PC-9 (cell line): ENCODE measurements around the gene UTS2R. TPM values are rescaled to one million over a fixed set of nuclear protein-coding genes. Genes with fewer than 3 reads are reported as not detected.

Experiments
- BruUV-seq: library from RNA; stranded (reverse); fragments of 400-500 nt; replicated peaks from 2 replicates; lab custom pipeline; 2021; lab: Mats Ljungman, UMichigan
- CTCF ChIA-PET: fragments of 300-600 bp; sonication (Branson Sonifier 250); formaldehyde crosslinking; loops from one replicate; lab custom pipeline; 2022; ENCODE audit warnings: antibody characterized with exemption; lab: Charles Lee
- POLR2A ChIA-PET: fragments of 300-600 bp; sonication (Branson Sonifier 250); formaldehyde crosslinking; loops from one replicate; lab custom pipeline; 2022; ENCODE audit warnings: antibody characterized with exemption; ENCODE audit not compliant: unreplicated experiment; lab: Charles Lee
- DNase-seq, 2 experiments: peaks; one replicate each; pipeline versions ENCODE4 v3.0.0 to v3.0.0-alpha.2; 2015 to 2022; ENCODE audit warnings: mixed read lengths in 1 of 2
- H2AFZ ChIP-seq: fragments of 200-600 bp; sonication (generic); 2 replicates; pipeline ENCODE4 v1.8.1; 2017; ENCODE audit warnings: antibody characterized with exemption
- H3F3A ChIP-seq: fragments of 200-600 bp; sonication (generic); 2 replicates; pipeline ENCODE4 v1.8.1; 2017; ENCODE audit warnings: antibody characterized with exemption, mild to moderate bottlenecking, low read depth; ENCODE audit not compliant: insufficient read depth
- H3K27ac ChIP-seq: fragments of 200-600 bp; sonication (generic); 2 replicates; pipeline ENCODE4 v1.6.1; 2016; ENCODE audit warnings: mixed run types
- H3K27me3 ChIP-seq: fragments of 200-600 bp; sonication (generic); 2 replicates; pipeline ENCODE4 v1.6.1; 2016; ENCODE audit warnings: low read depth, mixed run types; ENCODE audit not compliant: insufficient read depth
- H3K36me3 ChIP-seq: fragments of 200-600 bp; sonication (generic); 2 replicates; pipeline ENCODE4 v1.6.1; 2016; ENCODE audit warnings: low read depth, mixed run types
- H3K4me1 ChIP-seq: fragments of 200-600 bp; sonication (generic); replicated peaks from 2 replicates; pipeline ENCODE4 v1.6.1; 2016; ENCODE audit warnings: mixed run types; ENCODE audit not compliant: insufficient read depth
- H3K4me2 ChIP-seq: fragments of 200-600 bp; sonication (generic); 2 replicates; pipeline ENCODE4 v1.6.1; 2017; ENCODE audit warnings: mixed run types
- H3K4me3 ChIP-seq: fragments of 200-600 bp; sonication (generic); 2 replicates; pipeline ENCODE4 v1.6.1; 2016; ENCODE audit warnings: mixed run types
- H3K79me2 ChIP-seq: fragments of 200-600 bp; sonication (generic); 2 replicates; pipeline ENCODE4 v1.6.1; 2017; ENCODE audit warnings: low read depth, mixed run types
- H3K9me2 ChIP-seq: fragments of 200-600 bp; sonication (generic); 2 replicates; pipeline ENCODE4 v1.8.1; 2017; ENCODE audit warnings: mild to moderate bottlenecking; ENCODE audit not compliant: insufficient read depth
- H3K9me3 ChIP-seq: fragments of 200-600 bp; sonication (generic); 2 replicates; pipeline ENCODE4 v1.8.1; 2016; ENCODE audit warnings: low read depth; ENCODE audit not compliant: insufficient read depth
- H4K20me1 ChIP-seq: fragments of 200-600 bp; sonication (generic); 2 replicates; pipeline ENCODE4 v1.8.1; 2017; ENCODE audit not compliant: insufficient read depth
- EZH2 ChIP-seq: fragments of 200-600 bp; sonication (generic); IDR thresholded peaks from 2 replicates; pipeline ENCODE4 v1.8.0; 2017; ENCODE audit warnings: antibody characterized with exemption, low read depth
- intact Hi-C: fragments of 100-400 bp; cut with micrococcal nuclease; formaldehyde crosslinking; loops from one replicate; pipeline ENCODE4 v1.10.0; 2022; ENCODE audit not compliant: unreplicated experiment
- total RNA-seq: library from RNA; stranded (reverse); gene quantifications from 2 replicates; pipeline ENCODE4 v1.2.3, GENCODE V29; 2021
- TF ChIP-seq, protein P1 (sequence below): fragments of 200-600 bp; sonication (generic); conservative IDR thresholded peaks from 2 replicates; pipeline ENCODE4 v1.6.1; 2017; ENCODE audit warnings: mixed run types, antibody characterized with exemption, mild to moderate bottlenecking, moderate library complexity

Gene UTS2R
- total RNA-seq, 1 experiment from 2014 or later = not detected

DNA sequence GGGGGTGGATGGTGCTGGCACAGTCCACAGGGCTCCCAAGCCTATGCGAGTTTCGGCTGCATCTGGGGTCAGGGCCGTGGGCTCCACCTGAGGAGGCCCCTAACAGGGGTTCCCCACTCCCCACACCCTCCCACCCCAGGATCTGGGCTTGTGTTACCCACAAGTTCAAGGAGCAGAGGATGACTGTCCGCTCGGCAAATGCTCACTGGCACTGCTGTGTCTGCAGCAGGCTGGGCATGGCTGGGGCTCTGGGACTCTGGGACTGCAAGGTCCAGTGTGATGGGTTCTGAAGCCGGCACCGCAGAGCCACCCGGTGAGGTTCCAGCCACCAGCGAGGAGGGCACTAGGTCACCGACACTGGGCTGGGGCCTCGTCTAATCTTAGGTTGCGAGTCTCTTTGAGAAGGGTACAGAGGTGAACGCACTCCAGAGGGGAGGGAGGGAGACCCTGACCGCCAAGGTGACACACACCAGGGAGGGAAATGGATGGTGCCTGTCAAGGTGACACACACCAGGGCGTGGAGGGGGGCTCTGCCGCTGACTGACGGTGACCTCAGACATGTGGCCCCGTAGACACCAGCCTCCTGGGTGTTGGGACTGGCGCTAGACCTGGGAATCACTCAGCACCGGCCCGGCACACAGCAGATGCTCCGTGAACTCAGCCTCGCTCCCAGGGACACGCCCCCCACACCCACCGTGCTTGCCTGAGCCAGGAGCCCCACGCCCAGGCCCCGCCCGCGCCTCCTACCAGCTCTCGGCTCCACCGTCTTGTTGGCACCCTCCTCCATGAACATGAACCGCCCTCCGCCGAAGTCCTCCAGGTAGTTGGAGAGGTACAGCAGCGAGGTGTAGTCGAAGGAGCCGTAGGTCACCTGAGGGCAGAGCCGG, 26.1 kb downstream of the UTS2R start:
- no peaks in the 10 kb centered on the region for H3K27me3 ChIP-seq
- H3K9me3 ChIP-seq = no peaks in the 10 kb centered on the region
- H3K4me3 ChIP-seq = no peak overlapping the region
- no peak overlapping the region for H2AFZ ChIP-seq
- TF ChIP-seq EZH2 = no peak
- TF ChIP-seq, protein P1, sequence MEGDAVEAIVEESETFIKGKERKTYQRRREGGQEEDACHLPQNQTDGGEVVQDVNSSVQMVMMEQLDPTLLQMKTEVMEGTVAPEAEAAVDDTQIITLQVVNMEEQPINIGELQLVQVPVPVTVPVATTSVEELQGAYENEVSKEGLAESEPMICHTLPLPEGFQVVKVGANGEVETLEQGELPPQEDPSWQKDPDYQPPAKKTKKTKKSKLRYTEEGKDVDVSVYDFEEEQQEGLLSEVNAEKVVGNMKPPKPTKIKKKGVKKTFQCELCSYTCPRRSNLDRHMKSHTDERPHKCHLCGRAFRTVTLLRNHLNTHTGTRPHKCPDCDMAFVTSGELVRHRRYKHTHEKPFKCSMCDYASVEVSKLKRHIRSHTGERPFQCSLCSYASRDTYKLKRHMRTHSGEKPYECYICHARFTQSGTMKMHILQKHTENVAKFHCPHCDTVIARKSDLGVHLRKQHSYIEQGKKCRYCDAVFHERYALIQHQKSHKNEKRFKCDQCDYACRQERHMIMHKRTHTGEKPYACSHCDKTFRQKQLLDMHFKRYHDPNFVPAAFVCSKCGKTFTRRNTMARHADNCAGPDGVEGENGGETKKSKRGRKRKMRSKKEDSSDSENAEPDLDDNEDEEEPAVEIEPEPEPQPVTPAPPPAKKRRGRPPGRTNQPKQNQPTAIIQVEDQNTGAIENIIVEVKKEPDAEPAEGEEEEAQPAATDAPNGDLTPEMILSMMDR = no peak
- CTCF ChIA-PET = interaction anchor here (0.6 kb wide), 4 partner anchors 34 to 360 kb away, joined by 3 to 8 read pairs (median 3); no protein-coding TSS in a partner anchor
- H3K27ac ChIP-seq = no peak overlapping the region
- H4K20me1 ChIP-seq = no peaks in the 10 kb centered on the region; the same call in 1 of the 2 replicates
- no peak overlapping the region for H3K4me2 ChIP-seq
- H3F3A ChIP-seq = no peaks in the 10 kb centered on the region
- DNase-seq = no peak
- no peaks in the 10 kb centered on the region for H3K4me1 ChIP-seq
- no peaks in the 10 kb centered on the region for H3K79me2 ChIP-seq
- no peaks in the 10 kb centered on the region for H3K9me2 ChIP-seq
- no TSS peak for BruUV-seq
- intact Hi-C loops = no loop called here
- POLR2A ChIA-PET = no interaction called here
- H3K36me3 ChIP-seq = no peaks in the 10 kb centered on the region

DNA sequence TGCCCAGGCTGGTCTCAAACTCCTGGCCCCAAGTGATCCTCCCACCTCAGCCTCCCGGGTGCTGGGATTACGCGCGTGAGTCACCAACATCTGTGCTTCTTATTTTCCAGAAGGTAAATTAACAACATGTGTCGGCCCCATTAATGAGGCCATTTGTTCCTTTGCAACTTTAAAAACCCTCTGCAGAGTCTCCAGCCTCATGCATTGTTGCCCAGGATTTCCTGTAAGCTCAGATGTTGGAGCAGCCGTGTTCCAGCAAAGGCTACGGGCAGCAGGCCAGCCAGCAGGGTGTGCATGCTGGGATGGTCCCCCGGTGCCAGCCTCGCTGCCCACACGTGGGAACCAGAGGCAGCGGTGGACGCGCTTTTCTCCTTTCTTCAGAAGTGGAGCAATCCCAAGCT, 27.5 kb downstream of the UTS2R start:
- Histone ChIP-seq H2AFZ (no peak overlapping the region), H3K4me2 (no peak overlapping the region), H3F3A (no peaks in the 10 kb centered on the region), H4K20me1 (no peaks in the 10 kb centered on the region; the same call in 1 of the 2 replicates), H3K27me3 (no peaks in the 10 kb centered on the region), H3K9me2 (no peaks in the 10 kb centered on the region), H3K79me2 (no peaks in the 10 kb centered on the region), H3K4me3 (no peak overlapping the region), H3K4me1 (no peaks in the 10 kb centered on the region), H3K36me3 (no peaks in the 10 kb centered on the region), H3K27ac (no peak overlapping the region), H3K9me3 (no peaks in the 10 kb centered on the region)
- POLR2A ChIA-PET = no interaction called here
- TF ChIP-seq EZH2 = no peak
- TF ChIP-seq, protein P1 = no peak
- intact Hi-C loops = no loop called here
- CTCF ChIA-PET = no interaction called here
- no peak for DNase-seq
- no TSS peak for BruUV-seq

DNA sequence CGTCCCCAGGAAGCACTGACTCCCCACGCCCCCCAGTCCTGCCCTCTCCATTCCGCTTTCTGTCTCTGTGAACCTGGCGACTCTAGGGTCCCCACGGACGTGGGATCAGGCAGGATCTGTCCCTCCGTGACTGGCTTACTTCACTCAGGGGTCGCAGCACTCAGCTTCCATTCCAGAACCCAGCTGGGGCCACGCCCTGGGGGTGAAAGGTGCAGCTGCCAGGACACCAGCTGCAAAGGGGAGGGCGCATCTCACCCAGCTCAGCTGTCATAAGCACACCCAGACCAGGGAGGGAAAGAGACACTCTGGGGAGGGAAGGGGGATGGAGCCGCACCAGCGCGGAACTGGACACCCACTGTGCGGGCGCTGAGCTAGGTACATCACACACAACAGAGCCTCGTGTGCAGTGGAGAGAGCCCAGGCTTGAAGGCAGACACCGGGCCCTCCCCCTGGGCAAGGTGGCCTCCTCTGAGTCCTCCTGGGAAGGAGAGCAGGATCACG, 28.1 kb downstream of the UTS2R start:
- intact Hi-C loops = no loop called here
- H3K4me2 ChIP-seq = no peak overlapping the region
- no peaks in the 10 kb centered on the region for H3K79me2 ChIP-seq
- DNase-seq = no peak
- no peak for TF ChIP-seq EZH2
- TF ChIP-seq, protein P1 = no peak
- no peaks in the 10 kb centered on the region for H3F3A ChIP-seq
- H2AFZ ChIP-seq = no peak overlapping the region
- no peaks in the 10 kb centered on the region for H3K4me1 ChIP-seq
- CTCF ChIA-PET = no interaction called here
- H3K4me3 ChIP-seq = no peak overlapping the region
- H3K27ac ChIP-seq = no peak overlapping the region
- no peaks in the 10 kb centered on the region; the same call in 1 of the 2 replicates for H4K20me1 ChIP-seq
- POLR2A ChIA-PET = no interaction called here
- no peaks in the 10 kb centered on the region for H3K9me3 ChIP-seq
- BruUV-seq = no TSS peak
- no peaks in the 10 kb centered on the region for H3K36me3 ChIP-seq
- no peaks in the 10 kb centered on the region for H3K27me3 ChIP-seq
- no peaks in the 10 kb centered on the region for H3K9me2 ChIP-seq
